Skeletal muscle satellite cell (primary cell): ENCODE data around the gene FOCAD.

Experiments
- H3K27me3 ChIP-seq: 2 replicates; pipeline ENCODE4 v1.7.0; 2013; ENCODE audit warnings: low read length; ENCODE audit not compliant: control insufficient read depth, insufficient read depth
- H3K36me3 ChIP-seq: 2 replicates; pipeline ENCODE4 v1.7.0; 2013; ENCODE audit warnings: mild to moderate bottlenecking, control low read depth, low read length; ENCODE audit not compliant: insufficient read depth
- H3K4me1 ChIP-seq: 2 replicates; pipeline ENCODE4 v1.7.0; 2013; ENCODE audit warnings: low read length; ENCODE audit not compliant: control insufficient read depth, insufficient read depth
- H3K4me2 ChIP-seq: 2 replicates; pipeline ENCODE4 v1.7.0; 2013; ENCODE audit warnings: mild to moderate bottlenecking, low read length
- H3K4me3 ChIP-seq: 2 replicates; pipeline ENCODE4 v1.7.0; 2013; ENCODE audit warnings: low read length
- H3K9ac ChIP-seq: 2 replicates; pipeline ENCODE4 v1.7.0; 2013; ENCODE audit warnings: mild to moderate bottlenecking, low read depth, low read length, moderate library complexity
- H3K9me3 ChIP-seq: replicated peaks from 2 replicates; pipeline ENCODE4 v1.7.0; 2013; ENCODE audit warnings: mild to moderate bottlenecking, control low read depth, low read length
- small RNA-seq: library from RNA; depleted of rRNA; stranded (forward); fragments of <200 nt; gene quantifications from one replicate; pipeline ENCODE3, GENCODE V24; 2012

FOCAD gene

DNA sequence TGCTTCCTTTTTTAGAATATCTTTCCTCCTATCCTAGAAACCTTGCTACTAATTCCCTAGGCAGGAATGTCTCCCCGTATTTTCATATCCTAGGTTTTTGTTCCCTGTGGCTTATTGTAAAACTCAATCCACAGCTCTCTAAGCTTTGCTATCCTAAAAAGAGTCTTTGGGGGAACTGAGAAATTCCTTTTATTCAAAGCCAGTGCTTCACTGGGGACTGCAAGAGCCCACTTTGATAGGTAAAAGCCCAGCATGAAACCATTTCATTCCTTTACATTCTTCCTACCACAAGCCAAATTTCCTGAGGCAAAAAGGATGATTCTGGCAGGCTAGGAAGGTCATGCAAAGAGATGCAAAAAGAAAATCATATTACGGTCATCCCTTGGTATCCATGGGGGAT lies 353.2 kb downstream of the FOCAD start:
- Histone ChIP-seq H3K27me3 (no peaks in the 10 kb centered on the region), H3K4me3 (no peak overlapping the region), H3K9me3 (no peaks in the 10 kb centered on the region), H3K9ac (no peak overlapping the region), H3K36me3 (no peaks in the 10 kb centered on the region), H3K4me2 (no peak overlapping the region), H3K4me1 (no peaks in the 10 kb centered on the region)

DNA sequence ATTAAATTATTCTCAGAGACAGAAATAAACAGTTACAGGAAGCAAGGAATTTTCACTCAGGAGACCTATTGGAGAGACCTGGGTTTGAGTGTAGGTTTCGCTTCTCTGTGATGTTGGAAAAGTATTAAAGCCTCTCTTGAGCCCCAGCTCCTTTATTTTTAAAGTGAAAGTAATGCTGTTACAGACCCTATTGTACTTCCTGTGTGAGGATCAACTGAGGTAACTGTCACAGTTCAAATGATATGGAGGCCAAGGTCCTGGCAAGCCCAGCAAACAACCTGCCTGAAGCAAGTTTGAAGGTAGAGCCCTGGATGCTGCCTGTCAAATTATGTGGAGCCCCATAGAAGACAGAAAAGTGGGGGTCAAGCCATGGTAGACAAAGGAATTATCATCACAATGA lies 355.2 kb downstream of the FOCAD start:
- H3K4me3 ChIP-seq = no peak overlapping the region
- H3K27me3 ChIP-seq = no peaks in the 10 kb centered on the region
- H3K36me3 ChIP-seq = no peaks in the 10 kb centered on the region
- no peaks in the 10 kb centered on the region for H3K4me1 ChIP-seq
- H3K9me3 ChIP-seq = no peaks in the 10 kb centered on the region
- no peak overlapping the region for H3K9ac ChIP-seq
- H3K4me2 ChIP-seq = no peak overlapping the region

DNA sequence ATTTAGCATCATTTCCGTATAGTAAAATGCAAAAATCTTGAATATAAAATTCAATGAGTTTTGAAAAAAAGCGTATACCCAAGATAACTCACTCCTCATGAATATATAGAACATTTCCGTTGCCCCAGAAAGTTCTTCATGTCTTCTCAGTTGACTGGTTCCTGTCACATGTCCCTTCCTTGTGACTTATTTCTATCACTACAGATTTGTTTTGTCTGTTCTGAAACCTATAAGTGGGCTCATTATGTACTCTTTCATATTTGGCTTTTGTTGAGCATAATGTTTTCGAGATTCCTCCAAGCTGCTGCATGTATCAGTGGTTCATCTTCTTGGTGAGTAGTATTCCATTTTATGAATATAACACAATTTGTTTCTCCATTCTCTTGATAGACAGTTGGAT lies 358.4 kb downstream of the FOCAD start:
- no peaks in the 10 kb centered on the region for H3K27me3 ChIP-seq
- H3K9me3 ChIP-seq = no peaks in the 10 kb centered on the region
- no peaks in the 10 kb centered on the region for H3K4me1 ChIP-seq
- no peak overlapping the region for H3K9ac ChIP-seq
- H3K4me3 ChIP-seq = no peak overlapping the region
- no peak overlapping the region for H3K4me2 ChIP-seq
- H3K36me3 ChIP-seq = no peaks in the 10 kb centered on the region

DNA sequence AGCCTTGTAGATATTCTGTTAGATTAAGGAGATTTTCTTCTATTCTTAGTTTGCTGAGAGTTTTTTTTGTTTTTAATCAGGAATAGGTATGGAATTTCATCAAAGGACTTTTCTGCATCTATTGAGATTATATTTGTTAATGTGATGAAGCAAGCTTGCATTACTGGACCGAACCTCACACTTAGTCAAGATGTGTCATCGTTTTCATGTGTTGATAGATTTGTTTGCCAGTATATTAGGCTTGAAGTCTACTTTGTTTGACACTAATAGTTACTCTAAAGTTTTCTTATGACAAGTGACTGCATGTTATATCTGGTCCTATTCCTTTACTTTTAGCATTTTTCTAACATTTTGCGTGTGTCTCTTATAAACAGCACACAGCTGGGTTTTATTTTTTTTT lies 359.8 kb downstream of the FOCAD start:
- Histone ChIP-seq H3K9ac (no peak overlapping the region), H3K4me3 (no peak overlapping the region), H3K9me3 (no peaks in the 10 kb centered on the region), H3K36me3 (no peaks in the 10 kb centered on the region), H3K4me2 (no peak overlapping the region), H3K27me3 (no peaks in the 10 kb centered on the region), H3K4me1 (no peaks in the 10 kb centered on the region)

Small RNA genes within 50 kb of the gene (small RNA-seq; reads per million reads assigned to genes)
- gene MIR491 (3.8 reads per million, percentile 82 among the genes with 10 or more reads in this experiment), gene SNORA30B (1.7 reads per million, percentile 58 among the genes with 10 or more reads in this experiment)
